GM13976 (cell line): Measurements from ENCODE around the gene MAN2A1.

Experiments used
- DNase-seq: peaks from one replicate; pipeline ENCODE4 v3.0.0; 2012; ENCODE audit warnings: low spot score
- CTCF ChIP-seq: IDR thresholded peaks from 2 replicates; pipeline ENCODE4 v1.5.1; 2012; ENCODE audit warnings: borderline replicate concordance, mild to moderate bottlenecking; ENCODE audit not compliant: insufficient read depth; ENCODE audit errors: extremely low read depth, missing control alignments, control extremely low read depth
- in situ Hi-C: fragments of 300-500 bp; cut with MboI; formaldehyde crosslinking; loops from one replicate; pipeline ENCODE4 v1.12.0; 2022; ENCODE audit warnings: low sequenced_read_pairs, mixed read lengths, inconsistent platforms; ENCODE audit not compliant: unreplicated experiment

Gene MAN2A1

GRCh38 chr5:109650493-109650892 is 39.2 kb upstream of the MAN2A1 start:
- in situ Hi-C loops, result no loop called here
- TF ChIP-seq CTCF, result no peak
- no peak for DNase-seq

GRCh38 chr5:109652096-109652495 is 37.6 kb upstream of the MAN2A1 start:
- DNase-seq, result no peak
- TF ChIP-seq CTCF, result no peak
- in situ Hi-C loops, result no loop called here

GRCh38 chr5:109653042-109653441 is 36.7 kb upstream of the MAN2A1 start:
- no peak for DNase-seq
- in situ Hi-C loops, result no loop called here
- no peak for TF ChIP-seq CTCF

GRCh38 chr5:109653561-109654239 is 36.0 kb upstream of the MAN2A1 start:
- in situ Hi-C loops, result no loop called here
- no peak for TF ChIP-seq CTCF
- DNase-seq, result no peak

- no peak for TF ChIP-seq CTCF
- no peak for DNase-seq
- in situ Hi-C loops, result no loop called here
These were observed 35.3 kb upstream of the MAN2A1 start for GRCh38 chr5:109654455-109654854.

GRCh38 chr5:109655841-109656240 is 33.9 kb upstream of the MAN2A1 start:
- TF ChIP-seq CTCF, result no peak
- in situ Hi-C loops, result no loop called here
- DNase-seq, result no peak
